T-helper 2 cell treated with Interferon-gamma antibody and Interleukin-4, amounts not matched to agents 100 ng/mL and 5 ng/mL, for 36 hours (primary cell): ENCODE measurements around the gene RAD21L1. TPM values are rescaled to one million over a fixed set of nuclear protein-coding genes. Genes with fewer than 3 reads are reported as not detected.

Experiments
- intact Hi-C: fragments of 100-400 bp; cut with micrococcal nuclease; formaldehyde crosslinking; loops from one replicate; pipeline ENCODE4 v1.15.1; 2023
- total RNA-seq: library from RNA; stranded (reverse); gene quantifications from 2 replicates; pipeline ENCODE4 v1.2.3, GENCODE V29; 2022

The RAD21L1 gene
- not detected in 2 replicates for total RNA-seq

DNA sequence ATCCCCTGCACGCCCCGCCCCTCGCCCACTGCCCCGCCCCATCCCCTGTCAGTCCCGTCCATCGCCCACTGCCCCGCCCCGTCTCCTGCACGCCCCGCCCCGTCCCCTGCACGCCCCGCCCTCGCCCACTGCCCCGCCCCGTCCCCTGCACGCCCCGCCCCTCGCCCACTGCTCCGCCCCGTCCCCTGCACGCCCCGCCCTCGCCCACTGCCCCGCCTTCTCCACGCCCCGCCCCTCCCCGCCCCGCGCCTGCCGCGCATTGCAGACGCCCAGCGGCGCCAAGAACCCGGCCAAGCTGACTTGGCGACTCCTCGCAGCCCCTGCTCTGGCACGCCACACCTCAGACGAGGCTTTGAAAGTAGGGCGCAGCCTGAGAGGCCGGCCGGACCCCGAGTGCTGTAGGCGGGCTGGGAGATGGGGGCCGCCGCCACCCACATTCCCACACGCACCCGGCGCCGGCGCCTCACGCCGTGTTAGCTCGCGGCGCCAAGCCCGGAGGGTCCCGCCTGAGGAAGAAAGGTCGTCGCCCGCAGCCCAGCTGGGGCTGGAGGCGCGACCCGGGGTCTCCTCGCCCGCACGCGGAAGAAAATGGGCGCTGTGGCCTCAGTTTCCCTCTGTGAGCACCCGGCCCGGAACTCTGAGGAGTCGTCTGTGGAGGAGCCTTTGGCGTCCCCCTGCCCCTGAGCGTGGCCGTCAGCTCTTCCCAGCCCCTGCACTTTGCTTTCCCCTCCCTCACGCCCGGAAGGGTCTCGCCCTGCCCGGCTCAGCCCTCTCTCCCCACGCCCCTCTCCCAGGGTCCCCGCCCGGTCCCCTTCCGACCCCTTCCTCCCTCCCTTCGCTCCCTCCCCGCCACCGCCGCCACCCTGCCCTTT, at the start of gene RAD21L1:
RAD21L1 (plus strand) TSS at position 262 of the 872 bp plus-strand sequence. CDS start 2,410 bp downstream, outside the sequence.
- intact Hi-C loops, result loop anchor here (1.0 to 5.0 kb wide), 5 partner anchors 40 to 211 kb away; partner anchors contain the start of genes PSMF1 and SNPH

- intact Hi-C loops, result no loop called here
Observed at GRCh38 chr20:1177680-1178079, 48.2 kb upstream of the RAD21L1 start.

DNA sequence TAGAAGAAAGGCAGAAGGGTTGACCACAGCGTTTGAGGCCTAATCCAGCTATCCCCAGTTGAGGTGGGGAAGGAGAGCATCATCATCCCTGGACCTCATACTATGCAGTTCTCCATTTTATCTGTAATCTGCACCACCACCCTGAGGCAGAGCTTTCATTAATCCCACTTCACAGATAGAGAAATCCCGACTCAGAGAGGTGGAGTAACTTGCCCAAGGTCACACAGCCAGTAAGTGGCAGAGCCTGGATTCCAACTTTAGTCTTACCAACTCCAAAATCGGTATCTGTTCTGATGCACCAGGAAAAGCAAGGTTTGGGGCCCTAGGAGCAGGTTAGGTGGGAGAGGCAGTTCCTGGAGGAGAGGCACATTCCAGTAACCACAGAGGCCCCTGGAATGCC, 47.7 kb upstream of the RAD21L1 start:
- intact Hi-C loops, result no loop called here

DNA sequence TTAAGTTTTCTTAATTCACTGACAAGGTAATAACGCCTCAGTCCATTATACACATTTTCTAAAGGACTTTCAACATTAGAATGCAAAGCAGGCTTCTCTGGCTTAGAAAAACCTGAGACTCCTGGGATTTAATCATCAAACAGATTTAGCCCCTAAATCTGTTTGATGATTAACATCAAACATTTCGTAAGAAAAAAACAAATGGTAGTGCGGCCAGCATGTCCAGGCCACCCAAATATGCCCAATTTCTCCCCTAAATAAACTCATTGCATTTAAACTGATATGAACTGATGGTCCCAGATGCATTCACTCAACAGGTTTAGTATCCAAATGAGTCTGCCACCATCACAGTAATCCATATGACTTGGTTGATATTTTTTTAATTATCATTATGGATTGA, 47.2 kb upstream of the RAD21L1 start:
- intact Hi-C loops, result no loop called here

DNA sequence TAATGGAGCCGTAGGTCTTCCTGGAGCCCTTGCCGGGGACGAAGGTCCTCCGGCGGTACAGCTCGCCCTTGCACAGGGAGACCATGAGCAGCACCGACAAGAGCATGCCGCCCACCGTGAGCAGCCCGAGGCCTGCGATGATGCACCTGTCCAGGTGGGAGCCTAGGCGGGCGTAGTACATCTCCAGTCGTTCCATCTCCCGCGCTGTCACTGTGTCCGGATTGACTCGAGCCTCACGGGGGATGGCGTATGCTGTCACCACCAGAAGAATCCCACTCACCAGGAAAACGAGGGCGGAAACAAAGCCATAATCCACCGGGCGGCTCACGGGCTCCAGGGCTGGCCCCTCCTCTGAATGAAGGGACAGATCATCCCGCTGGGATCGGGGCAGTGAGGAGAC, 44.9 kb upstream of the RAD21L1 start:
- intact Hi-C loops, result no loop called here

GRCh38 chr20:1182106-1182505, 43.7 kb upstream of the RAD21L1 start:
- intact Hi-C loops, result no loop called here

DNA sequence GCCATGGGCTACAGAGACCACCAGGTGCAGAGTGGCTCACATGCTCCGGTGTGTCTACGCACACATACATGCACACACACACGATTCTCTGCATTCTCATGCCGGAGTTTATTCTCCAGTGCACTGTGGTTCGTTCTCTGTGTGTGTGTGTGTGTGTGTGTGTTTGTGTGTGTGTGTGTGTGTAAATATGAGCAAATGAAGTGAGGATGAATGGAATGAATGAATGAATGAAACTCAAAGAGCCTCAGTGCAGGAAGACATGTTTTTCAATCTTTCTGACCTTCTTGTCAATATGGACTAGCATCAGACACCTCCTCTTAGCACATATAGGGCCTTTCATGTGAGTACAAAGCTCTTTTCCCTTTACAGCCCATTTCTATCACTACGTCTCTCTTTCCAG, 42.7 kb upstream of the RAD21L1 start:
- intact Hi-C loops, result no loop called here

- intact Hi-C loops, result no loop called here
Observed at GRCh38 chr20:1184260-1184637, 41.6 kb upstream of the RAD21L1 start.

GRCh38 chr20:1184638-1185315, 41.1 kb upstream of the RAD21L1 start, which contains the start of gene TMEM74B:
Gene TMEM74B, minus strand, starts transcription at chr20:1184981. Its CDS starts 1,180 bp downstream, at chr20:1183801.
- intact Hi-C loops, result no loop called here

DNA sequence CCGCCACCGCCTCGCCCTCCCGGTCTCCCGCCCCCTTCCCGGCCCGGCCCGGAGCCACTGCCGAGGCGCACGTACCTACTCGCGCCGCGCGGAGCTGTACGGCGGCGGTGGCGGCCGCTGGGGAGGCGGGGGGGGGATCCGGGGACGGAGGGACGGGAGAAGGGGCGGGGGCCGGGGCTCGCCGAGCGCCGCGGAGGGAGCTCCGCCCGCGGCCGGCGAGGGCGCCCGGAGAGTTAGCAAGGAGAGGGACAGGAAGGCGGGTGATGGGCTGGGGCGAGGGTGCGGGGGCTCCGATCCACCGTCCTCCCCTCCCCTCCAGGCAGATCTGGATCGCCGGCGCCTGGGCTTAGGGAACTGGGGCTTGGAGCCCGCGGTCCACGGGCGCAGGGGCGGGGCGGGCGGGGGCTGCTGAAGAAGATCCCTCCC, 40.5 kb upstream of the RAD21L1 start:
- intact Hi-C loops, result no loop called here

DNA sequence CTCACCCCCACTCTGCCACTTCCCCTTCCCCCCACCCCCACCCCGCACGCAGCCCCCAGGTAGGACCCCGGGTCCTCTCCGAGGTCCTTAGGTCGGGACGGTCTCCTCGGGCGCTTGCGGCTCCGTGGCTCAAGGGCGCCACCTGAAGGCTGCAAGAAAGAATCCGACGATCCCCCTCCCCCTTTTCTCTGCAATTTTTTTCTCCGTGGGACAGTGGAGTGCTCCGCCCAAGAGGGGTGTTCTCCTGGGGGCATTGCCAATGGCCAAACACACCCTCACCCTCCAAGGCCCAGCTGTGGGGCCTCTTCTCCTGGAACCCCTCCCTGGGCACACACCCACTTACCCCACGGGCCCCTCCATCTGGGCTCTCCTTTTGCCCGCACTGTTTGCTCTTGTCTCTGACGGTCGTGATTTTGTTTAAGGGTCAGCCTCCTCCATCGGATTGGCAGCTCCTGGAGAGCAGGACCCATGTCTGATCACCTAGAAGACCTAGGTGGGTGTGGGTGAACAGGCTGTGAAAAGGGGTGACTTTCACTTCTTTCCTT, 40.0 kb upstream of the RAD21L1 start:
- intact Hi-C loops, result no loop called here

GRCh38 chr20:1186367-1186991, 39.4 kb upstream of the RAD21L1 start:
- intact Hi-C loops, result no loop called here

GRCh38 chr20:1187605-1188171, 38.2 kb upstream of the RAD21L1 start:
- intact Hi-C loops, result no loop called here

DNA sequence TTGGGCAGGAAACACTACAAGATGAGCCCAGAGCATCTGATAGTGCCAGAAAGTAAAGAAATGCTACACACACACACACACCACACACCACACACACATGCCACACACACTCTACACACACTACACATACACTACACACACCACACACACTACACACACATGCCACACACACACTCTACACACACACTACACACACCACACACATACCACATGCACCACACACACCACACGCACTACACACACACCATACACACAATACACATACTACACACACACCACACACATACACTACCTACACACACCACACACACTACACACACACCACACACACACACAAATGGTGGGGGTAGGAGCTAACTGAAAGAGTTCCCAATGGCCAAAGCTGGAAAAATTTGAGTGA, 37.5 kb upstream of the RAD21L1 start:
- intact Hi-C loops, result no loop called here

DNA sequence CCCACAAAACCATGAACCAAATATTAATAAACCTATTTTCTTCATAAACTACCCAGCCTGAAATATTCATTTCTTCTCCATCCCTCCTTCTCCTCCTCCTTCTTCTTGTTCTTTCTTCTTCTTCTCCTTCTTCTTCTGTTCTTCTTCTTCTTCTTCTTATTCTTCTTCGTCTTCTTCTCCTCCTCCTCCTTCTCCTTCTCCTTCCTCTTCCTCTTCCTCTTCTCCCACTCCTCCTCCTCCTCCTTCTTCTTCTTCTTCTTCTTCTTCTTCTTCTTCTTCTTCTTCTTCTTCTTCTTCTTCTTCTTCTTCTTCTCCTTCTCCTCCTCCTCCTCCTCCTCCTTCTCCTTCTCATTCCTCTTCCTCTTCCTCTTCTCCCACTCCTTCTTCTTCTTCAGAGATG, 36.0 kb upstream of the RAD21L1 start:
- intact Hi-C loops, result no loop called here

GRCh38 chr20:1190847-1191246, 35.0 kb upstream of the RAD21L1 start:
- intact Hi-C loops, result no loop called here

GRCh38 chr20:1191299-1191698, 34.5 kb upstream of the RAD21L1 start:
- intact Hi-C loops, result no loop called here

GRCh38 chr20:1195226-1195625, 30.6 kb upstream of the RAD21L1 start:
- intact Hi-C loops, result no loop called here

- intact Hi-C loops, result no loop called here
Observed at GRCh38 chr20:1196634-1197033, 29.2 kb upstream of the RAD21L1 start.

GRCh38 chr20:1197801-1198200, 28.0 kb upstream of the RAD21L1 start:
- intact Hi-C loops, result no loop called here

DNA sequence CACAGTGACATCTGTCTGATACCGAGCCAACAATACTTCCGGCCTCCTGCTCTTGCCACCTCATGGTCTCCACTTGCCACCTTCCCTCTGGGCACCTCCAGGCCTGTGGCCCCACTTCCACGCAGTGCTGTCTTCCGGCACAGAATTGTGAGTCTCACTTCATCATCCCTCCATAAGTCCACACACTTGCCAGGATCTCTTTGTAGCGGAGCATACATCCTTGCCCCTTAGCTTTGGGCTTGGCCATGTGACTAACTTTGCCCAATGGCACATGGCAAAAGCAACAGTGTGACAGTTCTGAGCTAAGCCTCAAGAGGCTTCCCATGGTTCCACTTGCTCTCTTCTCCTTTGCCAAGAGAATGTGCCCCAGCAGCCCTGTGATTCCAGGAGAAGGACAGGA, 27.1 kb upstream of the RAD21L1 start:
- intact Hi-C loops, result no loop called here
